Right ventricle myocardium inferior (tissue), 1 donor: ENCODE measurements around the gene PRRC2B. TPM values are rescaled to one million over a fixed set of nuclear protein-coding genes. Genes with fewer than 3 reads are reported as not detected.

ENCODE experiments used
- ATAC-seq: fragments of 200-7000 bp; cut with Tn5 transposase; one replicate; pipeline ENCODE4 v1.9.1; 2020; ENCODE audit warnings: mild to moderate bottlenecking, moderate library complexity
- DNase-seq: peaks from one replicate; pipeline ENCODE4 v3.0.0; 2021; ENCODE audit errors: missing footprints
- intact Hi-C: fragments of 100-400 bp; cut with DNase I; formaldehyde crosslinking; loops from one replicate; pipeline ENCODE4 v1.11.0; 2022
- total RNA-seq: library from RNA; stranded (reverse); fragmentation: NEBNext Ultra II Directional; extraction: Animal tissue kit (Norgen Biotek cat#: 25700); gene quantifications from one replicate; pipeline ENCODE4 v1.2.1, GENCODE V29; 2021
- donor health status: DM: no; HTN: yes; CAD: no; lungs with severe emphysema.

PRRC2B gene
- total RNA-seq, 1 donor from 2014 or later = 142 TPM

DNA sequence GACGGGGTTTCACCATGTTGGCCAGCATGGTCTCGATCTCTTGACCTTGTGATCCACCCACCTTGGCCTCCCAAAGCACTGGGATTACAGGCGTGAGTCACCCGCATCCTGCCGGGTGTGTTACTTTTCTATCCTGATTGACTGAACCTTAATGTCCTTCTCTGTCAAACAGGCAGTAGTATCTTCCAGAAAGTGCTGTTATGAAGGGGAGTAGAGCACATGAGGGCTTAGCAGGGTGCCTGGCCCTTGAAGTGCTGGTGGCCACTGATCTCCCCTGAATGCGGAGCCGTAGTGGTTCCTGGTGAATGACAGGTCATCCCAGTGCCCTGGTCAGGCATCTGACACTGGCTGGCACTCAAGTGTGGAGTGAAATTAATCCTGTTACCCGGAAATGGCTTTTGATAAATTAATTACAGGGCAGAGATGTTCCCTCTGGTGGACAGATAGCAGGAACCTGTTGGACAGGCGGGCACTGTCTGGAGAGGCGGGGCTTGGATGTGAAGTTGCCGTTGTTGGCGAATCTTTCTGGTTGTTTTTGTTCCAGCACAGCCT, 28.4 kb downstream of the PRRC2B start:
- intact Hi-C loops = loop anchor here (5.0 kb wide), 1 partner anchor 50 kb away; no protein-coding TSS in a partner anchor
- no peak for DNase-seq

GRCh38 chr9:131423171-131423581, 29.3 kb downstream of the PRRC2B start:
- ATAC-seq (peak; percentile 69), DNase-seq (no peak)
- intact Hi-C loops = loop anchor here (5.0 kb wide), 1 partner anchor 51 kb away; no protein-coding TSS in a partner anchor

More for the DNA sequence above, 28.4 kb downstream of the PRRC2B start:
- peak; percentile 67 for ATAC-seq

GRCh38 chr9:131426545-131426944, 32.7 kb downstream of the PRRC2B start:
- intact Hi-C loops = loop anchor here (5.0 kb wide), 1 partner anchor 34 kb away; the partner anchor contains the start of gene PRRC2B
- ATAC-seq = no peak
- no peak for DNase-seq

GRCh38 chr9:131429121-131430012, 35.5 kb downstream of the PRRC2B start:
- intact Hi-C loops = loop anchor here (5.0 kb wide), 2 partner anchors 37 to 38 kb away; partner anchors contain the start of gene PRRC2B
- no peak for DNase-seq
- ATAC-seq = no peak

DNA sequence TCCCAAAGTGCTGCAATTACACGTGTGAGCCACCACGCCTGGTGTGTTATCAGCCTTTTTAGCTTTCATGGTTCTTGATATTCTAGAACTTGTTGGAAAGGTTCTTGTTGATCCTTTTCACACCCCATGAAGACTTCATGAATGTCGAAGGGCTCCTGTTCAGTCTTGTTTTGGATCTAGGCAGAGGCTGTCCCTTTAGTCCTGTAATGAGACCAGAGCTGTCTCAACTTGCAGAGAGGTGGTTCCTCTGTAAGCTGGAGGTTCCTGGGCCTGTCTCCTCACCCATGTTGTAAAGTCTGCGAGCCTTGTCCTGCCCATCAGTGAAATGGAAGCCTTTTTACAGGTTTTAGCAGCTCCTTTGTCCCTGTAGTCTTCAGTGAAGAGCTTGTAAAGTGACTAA, 38.2 kb downstream of the PRRC2B start:
- intact Hi-C loops = loop anchor here (5.0 kb wide), 1 partner anchor 35 kb away; no protein-coding TSS in a partner anchor
- ATAC-seq = no peak
- DNase-seq = no peak

- DNase-seq = no peak
- intact Hi-C loops = loop anchor here (5.0 kb wide), 1 partner anchor 35 kb away; no protein-coding TSS in a partner anchor
- peak; percentile 15 for ATAC-seq
These were observed 38.9 kb downstream of the PRRC2B start for GRCh38 chr9:131432597-131433301.

- ATAC-seq (no peak), DNase-seq (no peak)
- intact Hi-C loops = loop anchor here (5.0 kb wide), 1 partner anchor 34 kb away; no protein-coding TSS in a partner anchor
These were observed 39.5 kb downstream of the PRRC2B start for GRCh38 chr9:131433302-131433854.

DNA sequence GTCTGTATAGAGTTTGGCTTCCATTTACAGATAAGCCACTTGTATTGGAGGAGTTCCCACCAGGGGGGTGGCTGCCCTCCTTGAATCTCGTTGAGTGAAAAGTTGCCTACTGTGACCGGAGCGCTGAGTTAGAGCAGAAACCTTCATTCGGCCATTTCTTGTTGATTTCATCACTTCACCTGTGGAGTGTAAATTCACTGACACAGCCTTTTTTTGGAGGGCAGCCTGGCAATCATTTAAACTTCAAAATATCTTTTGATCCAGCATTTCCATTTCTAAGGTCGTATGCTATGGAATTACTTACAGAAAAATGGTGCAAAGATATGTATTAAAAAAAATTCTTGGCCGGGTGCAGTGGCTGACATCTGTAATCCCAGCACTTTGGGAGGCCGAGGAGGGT, 40.8 kb downstream of the PRRC2B start:
- intact Hi-C loops = loop anchor here (5.0 kb wide), 1 partner anchor 33 kb away; no protein-coding TSS in a partner anchor
- DNase-seq (no peak), ATAC-seq (no peak)

- peak; percentile 80 for ATAC-seq
- intact Hi-C loops = no loop called here
- no peak for DNase-seq
These were observed 42.5 kb downstream of the PRRC2B start for GRCh38 chr9:131436376-131436775.

DNA sequence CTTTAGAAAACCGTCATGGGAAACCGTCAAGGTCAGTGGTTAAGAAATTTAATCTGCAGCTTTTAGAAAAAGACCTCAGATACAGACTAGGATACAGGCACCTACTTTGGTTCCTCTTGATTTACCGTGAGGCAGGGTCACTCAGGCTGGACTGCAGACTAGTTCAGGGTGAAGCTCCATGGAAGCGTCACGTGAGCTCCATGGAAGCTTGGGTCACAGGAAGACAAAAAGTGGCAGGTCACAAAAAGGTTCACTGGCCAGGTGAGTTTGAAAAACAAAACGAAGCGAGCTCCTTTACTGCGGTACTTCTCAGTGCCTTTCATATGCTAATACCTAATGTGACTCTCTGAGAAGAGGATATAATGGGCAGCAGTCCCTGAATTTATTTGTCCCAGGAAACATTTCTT, 43.0 kb downstream of the PRRC2B start:
- ATAC-seq = no peak
- DNase-seq = no peak
- intact Hi-C loops = no loop called here

GRCh38 chr9:131438190-131438589, 44.3 kb downstream of the PRRC2B start:
- intact Hi-C loops = no loop called here
- DNase-seq (no peak), ATAC-seq (no peak)

DNA sequence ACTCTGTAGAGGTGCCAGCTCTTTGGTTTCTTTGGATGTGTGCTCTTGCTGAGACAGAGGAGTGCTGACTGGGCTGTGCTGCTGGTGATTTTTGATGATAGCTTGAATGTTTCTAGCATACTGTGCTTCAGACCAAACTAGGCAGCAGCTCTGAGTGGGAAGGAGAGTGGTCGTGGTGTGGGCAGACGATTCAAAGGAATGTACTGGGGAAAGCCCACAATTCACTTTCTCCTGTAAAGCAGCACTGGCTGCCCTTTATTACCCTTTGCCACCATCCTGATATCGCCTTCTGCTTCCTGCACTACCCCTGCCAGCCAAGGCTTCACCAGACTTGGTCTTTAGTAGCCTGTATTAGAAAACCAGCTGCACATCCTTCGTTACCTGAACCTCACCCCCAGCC, 45.3 kb downstream of the PRRC2B start:
- intact Hi-C loops = no loop called here
- ATAC-seq = no peak

DNA sequence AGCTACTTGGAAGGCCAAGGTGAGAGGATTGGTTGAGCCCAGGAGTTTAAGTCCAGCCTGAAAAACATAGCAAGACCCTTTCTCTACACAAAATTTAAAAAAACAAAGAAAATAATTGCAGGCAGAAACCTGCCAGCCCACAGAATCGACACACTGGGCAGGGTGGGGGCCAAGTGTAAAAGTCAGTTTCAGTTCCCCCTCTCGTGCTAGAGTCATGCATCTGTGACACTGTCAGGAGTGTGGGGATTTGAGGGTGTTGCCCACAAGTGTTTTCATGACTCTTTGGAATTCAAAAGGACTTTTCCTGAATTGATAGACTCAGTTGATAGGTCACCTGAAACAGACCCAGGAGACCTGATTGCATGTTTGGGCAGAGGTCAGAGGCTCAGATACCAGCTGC, 47.6 kb downstream of the PRRC2B start:
- intact Hi-C loops = no loop called here
- no peak for DNase-seq

More for the DNA sequence above, 45.3 kb downstream of the PRRC2B start:
- DNase-seq = no peak

DNA sequence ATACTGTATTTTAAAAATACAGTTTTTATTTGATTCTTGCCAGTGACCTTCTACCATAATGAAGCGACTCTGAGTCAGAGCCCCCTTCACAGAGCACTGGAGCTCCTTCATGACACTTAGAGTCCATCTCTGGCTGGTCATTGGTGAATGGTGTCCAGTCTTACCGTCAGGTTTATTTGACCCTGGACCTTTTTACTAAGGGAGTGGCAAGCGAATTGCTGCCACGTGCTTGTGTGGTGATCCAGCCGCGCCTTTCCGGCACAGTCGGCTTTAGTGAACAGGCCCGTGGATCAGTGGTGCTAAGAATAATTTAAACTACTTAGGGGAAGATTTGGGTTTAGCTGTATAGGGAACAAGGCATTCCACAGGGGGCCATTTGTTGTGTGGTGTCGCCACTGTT, 48.5 kb downstream of the PRRC2B start:
- ATAC-seq (no peak), DNase-seq (no peak)
- intact Hi-C loops = no loop called here

More for the DNA sequence above, 47.6 kb downstream of the PRRC2B start:
- ATAC-seq = no peak

DNA sequence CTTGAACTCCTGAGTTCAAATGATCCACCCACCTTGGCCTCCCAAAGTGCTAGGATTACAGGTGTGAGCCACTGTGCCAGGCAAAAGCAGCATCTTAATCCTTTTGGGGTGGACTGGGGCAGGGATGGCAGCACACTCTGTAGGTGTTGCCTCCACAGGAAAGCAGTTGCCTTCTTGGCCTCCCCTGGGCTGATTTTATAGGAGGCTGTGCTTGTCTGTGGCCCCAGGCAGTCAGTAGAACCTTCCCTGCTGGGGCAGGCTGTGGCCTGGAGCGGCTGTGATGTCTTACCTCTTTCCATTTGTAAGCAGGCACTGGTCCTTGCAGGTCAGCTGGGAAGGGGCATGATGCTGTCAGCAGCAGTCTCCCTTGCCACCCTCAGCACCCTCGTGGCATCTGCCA, 49.8 kb downstream of the PRRC2B start:
- intact Hi-C loops = no loop called here
- no peak for ATAC-seq
- no peak for DNase-seq

DNA sequence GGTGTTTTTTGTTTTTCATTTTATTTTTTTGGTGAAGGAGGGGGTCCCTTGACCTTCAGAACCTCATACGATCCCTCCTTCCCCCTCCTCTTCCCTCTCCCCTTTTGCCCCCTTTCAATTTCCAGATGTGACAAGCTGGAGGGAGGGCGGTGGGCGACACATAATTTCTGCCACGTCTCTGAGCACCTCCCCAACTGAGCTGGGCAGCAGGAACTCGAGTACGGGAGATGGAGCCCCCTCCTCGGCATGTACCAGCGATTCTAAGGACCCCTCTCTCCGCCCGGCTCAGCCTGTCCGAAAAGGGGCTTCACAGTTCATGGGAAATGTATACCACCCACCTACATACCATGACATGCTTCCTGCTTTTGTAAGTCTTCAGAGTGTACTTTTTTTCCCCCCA, 52.4 kb downstream of the PRRC2B start:
- DNase-seq = no peak
- intact Hi-C loops = no loop called here
- ATAC-seq = no peak

- DNase-seq = no peak
- intact Hi-C loops = no loop called here
- ATAC-seq = peak; percentile 62
These were observed 53.3 kb downstream of the PRRC2B start for GRCh38 chr9:131447148-131447547.

GRCh38 chr9:131447600-131447999, 53.7 kb downstream of the PRRC2B start:
- DNase-seq (no peak), ATAC-seq (no peak)
- intact Hi-C loops = no loop called here

DNA sequence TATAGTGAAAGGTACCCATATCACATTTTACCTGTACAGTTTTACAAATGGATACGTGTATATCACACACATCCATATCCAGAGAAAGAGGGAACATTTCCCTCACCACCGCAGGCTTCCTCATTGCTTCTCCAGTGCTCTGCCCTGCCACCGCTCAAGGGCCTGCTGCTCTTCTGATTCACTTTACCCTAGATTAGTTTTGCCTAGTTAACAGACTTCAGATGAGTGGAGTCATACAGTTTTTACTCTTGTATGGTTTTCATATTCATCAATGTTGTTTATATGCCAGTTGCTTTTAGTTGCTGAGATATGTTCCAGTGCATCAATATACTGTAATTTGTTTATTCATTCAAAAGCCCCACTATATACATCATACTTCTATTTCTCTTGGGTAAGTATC, 54.9 kb downstream of the PRRC2B start:
- intact Hi-C loops = no loop called here
- no peak for ATAC-seq
- no peak for DNase-seq
